ENCODE measurements around the gene PCDHA13. TPM values are rescaled to one million over a fixed set of nuclear protein-coding genes. Genes with fewer than 3 reads are reported as not detected.

The PCDHA13 gene
- total RNA-seq (2022; extraction: Qiagen RNA extraction) = 0.05 to 0.20 TPM (median 0.06 TPM) in 3 of 5 replicates, not detected in the others

DNA sequence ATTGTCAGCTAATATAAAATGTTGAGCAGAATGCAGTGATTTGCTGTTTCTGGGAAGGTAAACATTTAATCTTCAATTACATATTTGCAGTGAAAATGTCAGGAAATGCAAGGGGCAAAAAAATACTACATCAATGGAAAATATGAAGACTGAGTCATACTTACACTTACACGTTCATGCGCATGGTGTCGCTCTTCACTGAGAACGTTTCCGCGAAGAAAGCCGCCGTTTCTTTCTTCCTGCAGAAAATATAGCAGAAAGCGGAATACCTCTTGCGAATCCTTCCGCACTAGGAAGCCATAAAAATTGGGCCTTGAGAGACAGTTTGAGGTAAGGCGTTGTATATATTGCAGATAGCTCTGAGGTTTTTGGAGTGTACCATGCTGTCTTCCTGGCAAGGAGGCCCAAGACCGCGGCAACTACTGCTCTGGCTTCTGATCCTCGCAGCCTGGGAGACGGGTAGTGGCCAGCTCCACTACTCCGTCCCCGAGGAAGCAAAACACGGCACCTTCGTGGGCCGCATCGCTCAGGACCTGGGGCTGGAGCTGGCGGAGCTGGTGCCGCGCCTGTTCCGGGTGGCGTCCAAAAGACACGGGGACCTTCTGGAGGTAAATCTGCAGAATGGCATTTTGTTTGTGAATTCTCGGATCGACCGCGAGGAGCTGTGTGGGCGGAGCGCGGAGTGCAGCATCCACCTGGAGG is at the start of gene PCDHA13:
TSS of gene PCDHA13 (plus strand) at position 236 of the 702 bp plus-strand sequence. CDS start at position 381, 145 bp downstream.

GRCh38 chr5:140833993-140834392 is 47.9 kb upstream of the PCDHA13 start, which contains the start of gene PCDHA7:
TSS of gene PCDHA7 (plus strand) at chr5:140834269. CDS start at chr5:140834384, 115 bp downstream.

DNA sequence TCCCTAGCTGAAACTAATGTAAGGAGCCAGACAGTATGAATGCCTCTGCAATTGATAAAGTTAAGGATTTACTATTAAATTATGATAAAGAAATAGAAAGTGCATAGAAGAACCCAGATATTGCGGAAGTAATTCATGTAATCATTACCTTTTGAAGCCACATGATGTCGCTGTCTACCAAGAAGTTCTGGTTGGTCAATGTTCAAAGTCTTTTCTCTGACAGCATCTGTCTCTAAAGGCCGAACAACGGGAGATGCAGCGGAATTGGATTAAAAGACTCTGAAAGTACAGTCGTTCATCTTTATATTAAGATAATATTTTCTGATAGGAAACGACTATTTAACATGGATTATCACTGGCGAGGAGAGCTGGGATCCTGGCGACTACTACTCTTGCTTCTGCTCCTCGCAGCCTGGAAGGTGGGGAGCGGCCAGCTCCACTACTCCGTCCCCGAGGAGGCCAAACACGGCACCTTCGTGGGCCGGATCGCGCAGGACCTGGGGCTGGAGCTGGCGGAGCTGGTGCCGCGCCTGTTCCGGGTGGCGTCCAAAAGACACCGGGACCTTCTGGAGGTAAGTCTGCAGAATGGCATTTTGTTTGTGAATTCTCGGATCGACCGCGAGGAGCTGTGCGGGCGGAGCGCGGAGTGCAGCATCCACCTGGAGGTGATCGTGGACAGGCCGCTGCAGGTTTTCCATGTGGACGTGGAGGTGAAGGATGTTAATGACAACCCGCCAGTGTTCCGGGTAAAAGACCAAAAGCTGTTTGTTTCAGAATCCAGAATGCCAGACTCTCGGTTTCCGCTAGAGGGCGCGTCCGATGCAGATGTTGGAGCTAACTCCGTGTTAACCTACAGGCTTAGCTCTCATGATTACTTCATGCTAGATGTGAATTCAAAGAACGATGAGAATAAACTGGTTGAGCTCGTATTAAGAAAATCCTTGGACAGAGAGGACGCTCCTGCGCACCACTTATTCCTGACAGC is 40.7 kb upstream of the PCDHA13 start, which contains the start of gene PCDHA8:
TSS of gene PCDHA8 (plus strand) at position 210 of the 985 bp plus-strand sequence. CDS start at position 345, 135 bp downstream.

DNA sequence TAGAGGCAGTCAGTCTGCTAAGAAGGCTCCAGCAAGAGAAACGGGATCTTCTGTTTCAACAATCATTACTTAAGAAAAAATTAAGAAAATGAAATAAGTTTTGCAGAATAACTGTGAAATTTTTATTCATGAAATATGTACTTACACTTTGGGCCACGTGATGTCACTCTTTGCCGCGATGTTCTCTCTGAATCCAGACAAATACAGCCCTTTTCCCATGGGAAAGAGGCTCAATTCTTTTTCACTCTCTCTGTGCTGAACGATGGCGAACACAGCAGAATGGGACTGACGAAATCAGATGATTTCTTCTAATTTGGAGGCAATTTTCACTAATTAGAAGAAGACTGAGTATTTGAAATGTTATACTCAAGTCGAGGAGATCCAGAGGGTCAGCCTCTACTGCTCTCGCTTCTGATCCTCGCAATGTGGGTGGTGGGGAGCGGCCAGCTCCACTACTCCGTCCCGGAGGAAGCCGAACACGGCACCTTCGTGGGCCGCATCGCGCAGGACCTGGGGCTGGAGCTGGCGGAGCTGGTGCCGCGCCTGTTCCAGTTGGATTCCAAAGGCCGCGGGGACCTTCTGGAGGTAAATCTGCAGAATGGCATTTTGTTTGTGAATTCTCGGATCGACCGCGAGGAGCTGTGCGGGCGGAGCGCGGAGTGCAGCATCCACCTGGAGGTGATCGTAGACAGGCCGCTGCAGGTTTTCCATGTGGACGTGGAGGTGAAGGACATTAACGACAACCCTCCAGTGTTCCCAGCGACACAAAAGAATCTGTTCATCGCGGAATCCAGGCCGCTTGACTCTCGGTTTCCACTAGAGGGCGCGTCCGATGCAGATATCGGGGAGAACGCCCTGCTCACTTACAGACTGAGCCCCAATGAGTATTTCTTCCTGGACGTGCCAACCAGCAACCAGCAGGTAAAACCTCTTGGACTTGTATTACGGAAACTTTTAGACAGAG is 33.5 kb upstream of the PCDHA13 start, which contains the start of gene PCDHA9:
TSS of gene PCDHA9 (plus strand) at position 244 of the 964 bp plus-strand sequence. CDS start at position 358, 114 bp downstream.

DNA sequence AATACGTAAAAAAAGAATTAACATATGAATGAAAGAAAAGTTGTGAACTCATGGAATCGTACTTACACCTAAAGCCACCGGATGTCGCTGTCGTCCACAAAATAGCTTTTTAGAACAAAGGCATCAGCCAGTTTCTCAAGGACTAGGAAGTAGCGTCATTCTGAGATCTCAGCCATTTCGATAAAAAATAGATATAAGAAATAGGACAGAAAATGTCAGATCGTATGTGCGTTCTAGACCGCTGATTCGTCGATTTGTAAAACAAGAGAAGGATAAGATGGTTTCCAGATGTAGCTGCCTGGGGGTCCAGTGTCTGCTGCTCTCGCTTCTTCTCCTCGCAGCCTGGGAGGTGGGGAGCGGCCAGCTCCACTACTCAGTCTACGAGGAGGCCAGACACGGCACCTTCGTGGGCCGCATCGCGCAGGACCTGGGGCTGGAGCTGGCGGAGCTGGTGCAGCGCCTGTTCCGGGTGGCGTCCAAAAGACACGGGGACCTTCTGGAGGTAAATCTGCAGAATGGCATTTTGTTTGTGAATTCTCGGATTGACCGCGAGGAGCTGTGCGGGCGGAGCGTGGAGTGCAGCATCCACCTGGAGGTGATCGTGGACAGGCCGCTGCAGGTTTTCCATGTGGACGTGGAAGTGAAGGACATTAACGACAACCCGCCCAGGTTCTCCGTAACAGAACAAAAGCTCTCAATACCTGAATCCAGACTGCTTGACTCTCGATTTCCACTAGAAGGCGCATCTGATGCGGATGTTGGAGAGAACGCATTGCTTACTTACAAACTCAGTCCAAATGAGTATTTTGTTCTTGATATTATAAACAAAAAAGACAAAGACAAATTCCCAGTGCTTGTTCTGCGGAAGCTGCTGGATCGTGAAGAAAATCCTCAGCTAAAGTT is 25.9 kb upstream of the PCDHA13 start, which contains the start of gene PCDHA10:
TSS of gene PCDHA10 (plus strand) at position 126 of the 903 bp plus-strand sequence. CDS start at position 278, 152 bp downstream.

GRCh38 chr5:140868721-140869554 is 13.0 kb upstream of the PCDHA13 start, which contains the start of gene PCDHA11:
TSS of gene PCDHA11 (plus strand) at chr5:140868957. CDS start at chr5:140869104, 147 bp downstream.

DNA sequence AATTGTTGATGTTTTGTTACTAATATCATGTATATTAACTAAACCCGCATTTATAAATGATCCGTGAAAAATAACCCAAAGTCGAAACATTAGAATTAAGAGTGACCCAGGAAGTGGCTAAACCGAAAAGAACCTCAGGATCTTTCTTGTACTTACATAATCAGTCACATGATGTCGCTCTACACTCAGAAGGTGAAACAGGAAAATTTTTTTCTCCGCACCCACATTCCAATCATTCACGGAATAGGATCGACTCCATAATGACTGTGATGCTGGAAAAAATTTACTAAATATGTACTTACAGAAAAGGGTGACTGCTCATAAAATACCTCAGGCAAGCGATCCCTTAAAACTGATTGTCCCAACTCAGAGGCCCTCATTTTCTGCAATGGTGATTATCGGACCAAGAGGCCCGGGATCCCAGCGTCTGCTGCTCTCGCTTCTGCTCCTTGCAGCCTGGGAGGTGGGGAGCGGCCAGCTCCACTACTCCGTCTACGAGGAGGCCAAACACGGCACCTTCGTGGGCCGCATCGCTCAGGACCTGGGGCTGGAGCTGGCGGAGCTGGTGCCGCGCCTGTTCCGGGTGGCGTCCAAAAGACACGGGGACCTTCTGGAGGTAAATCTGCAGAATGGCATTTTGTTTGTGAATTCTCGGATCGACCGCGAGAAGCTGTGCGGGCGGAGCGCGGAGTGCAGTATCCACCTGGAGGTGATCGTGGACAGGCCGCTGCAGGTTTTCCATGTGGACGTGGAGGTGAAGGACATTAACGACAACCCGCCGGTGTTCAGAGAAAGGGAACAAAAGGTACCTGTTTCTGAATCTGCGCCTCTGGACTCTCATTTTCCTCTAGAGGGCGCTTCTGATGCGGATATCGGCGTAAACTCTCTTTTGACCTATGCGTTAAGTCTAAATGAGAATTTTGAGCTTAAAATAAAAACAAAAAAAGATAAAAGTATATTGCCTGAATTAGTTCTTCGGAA is 6.5 kb upstream of the PCDHA13 start, which contains the start of gene PCDHA12:
TSS of gene PCDHA12 (plus strand) at position 224 of the 981 bp plus-strand sequence. CDS start at position 389, 165 bp downstream.

DNA sequence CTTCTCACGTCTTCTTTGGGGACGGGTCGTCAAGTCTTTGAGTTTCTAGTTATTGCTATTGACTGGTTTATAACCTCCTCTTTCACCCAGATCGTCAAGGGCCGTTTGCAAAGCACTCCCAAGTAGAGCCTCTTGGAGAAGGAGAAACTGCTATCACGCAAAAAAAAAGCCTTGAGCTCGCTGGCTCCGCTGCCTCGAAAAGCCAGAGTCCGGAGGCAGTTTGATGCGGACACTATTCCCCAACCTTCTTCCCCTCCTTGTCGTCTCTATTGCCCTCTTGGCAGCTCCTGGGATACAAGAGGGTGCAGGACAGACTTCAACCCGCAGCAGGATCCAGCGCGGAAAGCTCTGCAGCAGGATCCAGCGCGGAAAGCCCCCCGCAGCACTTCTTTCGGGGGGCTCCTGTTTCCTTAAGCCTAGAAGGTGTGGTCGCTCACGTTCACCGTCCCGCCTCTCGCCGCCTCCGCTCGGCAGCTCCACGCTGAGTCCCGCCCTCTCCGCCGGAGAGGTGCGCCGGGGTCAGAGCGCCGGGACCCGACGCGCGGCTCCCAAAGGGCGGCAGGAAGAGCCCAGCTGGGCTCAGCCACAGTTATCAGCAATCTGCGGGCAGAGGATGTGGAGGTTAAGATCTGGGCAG is 44.0 kb downstream of the PCDHA13 start, which contains the start of gene PCDHAC1:
TSS of gene PCDHAC1 (plus strand) at position 494 of the 637 bp plus-strand sequence. CDS start 594 bp downstream, outside the sequence.

Other genes starting within 250 kb of the PCDHA13 start
- gene CD14, start 248.9 kb upstream of the PCDHA13 start, total RNA-seq (2022; extraction: Qiagen RNA extraction) = 4.2 to 5.3 TPM (median 4.5 TPM) in 5 replicates
- gene TMCO6, start 242.7 kb upstream of the PCDHA13 start, total RNA-seq (2022; extraction: Qiagen RNA extraction) = 11.6 to 17.6 TPM (median 14.7 TPM) in 5 replicates
- gene NDUFA2, start 234.5 kb upstream of the PCDHA13 start, total RNA-seq (2022; extraction: Qiagen RNA extraction) = 101 to 133 TPM (median 119 TPM) in 5 replicates
- 83.4 to 125 TPM (median 91.1 TPM) in 5 replicates for gene IK, start 234.3 kb upstream of the PCDHA13 start, total RNA-seq (2022; extraction: Qiagen RNA extraction)
- 27.6 to 30.9 TPM (median 29.4 TPM) in 5 replicates for gene WDR55, start 217.2 kb upstream of the PCDHA13 start, total RNA-seq (2022; extraction: Qiagen RNA extraction)
- gene DND1, start 208.5 kb upstream of the PCDHA13 start, total RNA-seq (2022; extraction: Qiagen RNA extraction) = 0.44 to 1.0 TPM (median 0.92 TPM) in 5 replicates
- 75.2 to 87.0 TPM (median 79.6 TPM) in 5 replicates for gene HARS1, start 190.8 kb upstream of the PCDHA13 start, total RNA-seq (2022; extraction: Qiagen RNA extraction)
- gene HARS2, start 190.7 kb upstream of the PCDHA13 start, total RNA-seq (2022; extraction: Qiagen RNA extraction) = 33.5 to 42.3 TPM (median 40.2 TPM) in 5 replicates
- gene ZMAT2, start 181.7 kb upstream of the PCDHA13 start, total RNA-seq (2022; extraction: Qiagen RNA extraction) = 80.9 to 136 TPM (median 89.0 TPM) in 5 replicates
- gene PCDHA1, start 96.0 kb upstream of the PCDHA13 start, total RNA-seq (2022; extraction: Qiagen RNA extraction) = 0.10 to 0.27 TPM (median 0.19 TPM) in 5 replicates
- 0.05 to 0.08 TPM (median 0.05 TPM) in 4 of 5 replicates, not detected in the other for gene PCDHA2, start 87.3 kb upstream of the PCDHA13 start, total RNA-seq (2022; extraction: Qiagen RNA extraction)
- 0.88 to 1.1 TPM (median 0.96 TPM) in 5 replicates for gene PCDHA3, start 81.1 kb upstream of the PCDHA13 start, total RNA-seq (2022; extraction: Qiagen RNA extraction)
- gene PCDHA4, start 75.1 kb upstream of the PCDHA13 start, total RNA-seq (2022; extraction: Qiagen RNA extraction) = 1.5 to 2.2 TPM (median 1.6 TPM) in 5 replicates
- gene PCDHA5, start 60.5 kb upstream of the PCDHA13 start, total RNA-seq (2022; extraction: Qiagen RNA extraction) = 0.47 to 0.79 TPM (median 0.70 TPM) in 5 replicates
- gene PCDHA6, start 54.2 kb upstream of the PCDHA13 start, total RNA-seq (2022; extraction: Qiagen RNA extraction) = 0.03 to 0.07 TPM (median 0.05 TPM) in 4 of 5 replicates, not detected in the other
- gene PCDHA7, start 47.9 kb upstream of the PCDHA13 start, total RNA-seq (2022; extraction: Qiagen RNA extraction) = 0.06 to 0.15 TPM (median 0.12 TPM) in 5 replicates
- gene PCDHA8, start 40.9 kb upstream of the PCDHA13 start, total RNA-seq (2022; extraction: Qiagen RNA extraction) = 0.02 to 0.13 TPM (median 0.05 TPM) in 5 replicates
- 0.01 TPM in 1 of 5 replicates, not detected in the others for gene PCDHA9, start 33.7 kb upstream of the PCDHA13 start, total RNA-seq (2022; extraction: Qiagen RNA extraction)
- gene PCDHA10, start 26.2 kb upstream of the PCDHA13 start, total RNA-seq (2022; extraction: Qiagen RNA extraction) = 0.01 to 0.02 TPM (median 0.02 TPM) in 3 of 5 replicates, not detected in the others
- 0.08 to 0.40 TPM (median 0.10 TPM) in 5 replicates for gene PCDHA11, start 13.2 kb upstream of the PCDHA13 start, total RNA-seq (2022; extraction: Qiagen RNA extraction)
- 2.6 to 3.4 TPM (median 3.0 TPM) in 5 replicates for gene PCDHA12, start 6.8 kb upstream of the PCDHA13 start, total RNA-seq (2022; extraction: Qiagen RNA extraction)
- gene PCDHAC1, start 44.2 kb downstream of the PCDHA13 start, total RNA-seq (2022; extraction: Qiagen RNA extraction) = 1.3 to 1.9 TPM (median 1.7 TPM) in 5 replicates
- 2.9 to 3.6 TPM (median 3.2 TPM) in 5 replicates for gene PCDHAC2, start 84.4 kb downstream of the PCDHA13 start, total RNA-seq (2022; extraction: Qiagen RNA extraction)
- gene PCDHB1, start 169.2 kb downstream of the PCDHA13 start, total RNA-seq (2022; extraction: Qiagen RNA extraction) = not detected in 5 replicates
- gene PCDHB2, start 212.5 kb downstream of the PCDHA13 start, total RNA-seq (2022; extraction: Qiagen RNA extraction) = 3.1 to 6.7 TPM (median 3.8 TPM) in 5 replicates
- gene PCDHB3, start 218.3 kb downstream of the PCDHA13 start, total RNA-seq (2022; extraction: Qiagen RNA extraction) = 0.06 to 1.8 TPM (median 0.06 TPM) in 3 of 5 replicates, not detected in the others
- 0.06 to 0.12 TPM (median 0.07 TPM) in 4 of 5 replicates, not detected in the other for gene PCDHB4, start 239.7 kb downstream of the PCDHA13 start, total RNA-seq (2022; extraction: Qiagen RNA extraction)